Sigmoid colon (tissue), 4 donors: ENCODE results near the gene ARPC5.

Source experiments
- CTCF ChIP-seq, 4 experiments: fragments of 450-650 bp in 3 of 4; fragments of 200-600 bp in 1 of 4; IDR thresholded peaks; one replicate each; pipeline ENCODE4 v1.5.1; 2016 to 2019; ENCODE audit warnings: antibody characterized with exemption in 4 of 4, mild to moderate bottlenecking in 3 of 4, moderate library complexity in 2 of 4
- EP300 ChIP-seq, 4 donors: sonication (generic); formaldehyde crosslinking; IDR thresholded peaks; one replicate each; pipeline ENCODE4 v1.6.1; 2017; ENCODE audit warnings: antibody characterized with exemption in 4 of 4

GRCh38 chr1:183653876-183654451 is 18.4 kb upstream of the ARPC5 start:
- TF ChIP-seq CTCF (IDR thresholded peaks at IDR 0.05) (no peak), EP300 (IDR thresholded peaks at IDR 0.05) (no peak)
